ENCODE data around the gene PLCL2. TPM values are rescaled to one million over a fixed set of nuclear protein-coding genes. Genes with fewer than 3 reads are reported as not detected.

Gene PLCL2
- total and polyA plus RNA-seq, 7 donors = 4.2 to 32.7 (median 21.9) TPM

- Histone ChIP-seq H3K4me3 (peak overlapping the region; percentile 47), H3K9me3 (no peaks in the 10 kb centered on the region), H3K36me3 (ENCODE audit: insufficient read depth in 1 of 2, low read depth in 1 of 2) (no peaks in the 10 kb centered on the region), H3K27ac (peak overlapping the region; percentile 78), H3K27me3 (ENCODE audit: insufficient read depth in 3 of 3, low read length in 2 of 3) (no peaks in the 10 kb centered on the region), H3K4me1 (peaks cover 82% of the 10 kb centered on the region)
- WGBS, 3 donors = 43 to 54% (median 51%) methylated on average over 7 of the region's 7 CpGs
- DNase-seq (no peak), ATAC-seq (peak; percentile 32 to 45 (median 36))
- no peak for TF ChIP-seq CTCF (IDR thresholded peaks at IDR 0.05)
- intact Hi-C loops (cut with DNase I) = loop anchor here (5.0 to 10.0 kb wide), 2 partner anchors 134 to 326 kb away; no protein-coding TSS in a partner anchor
These were observed 14.0 kb downstream of the PLCL2 start for GRCh38 chr3:16898595-16899395.

GRCh38 chr3:16899919-16900318 lies 15.2 kb downstream of the PLCL2 start:
- Histone ChIP-seq H3K4me1 (peaks cover 85% of the 10 kb centered on the region), H3K27me3 (ENCODE audit: insufficient read depth in 3 of 3, low read length in 2 of 3) (no peaks in the 10 kb centered on the region), H3K36me3 (ENCODE audit: insufficient read depth in 1 of 2, low read depth in 1 of 2) (no peaks in the 10 kb centered on the region), H3K4me3 (no peak overlapping the region), H3K27ac (peak overlapping the region; percentile 78), H3K9me3 (no peaks in the 10 kb centered on the region)
- no peak for TF ChIP-seq CTCF (IDR thresholded peaks at IDR 0.05)
- no peak for DNase-seq
- intact Hi-C loops (cut with DNase I) = loop anchor here (5.0 to 10.0 kb wide), 2 partner anchors 132 to 325 kb away; no protein-coding TSS in a partner anchor
- WGBS, 3 donors = 38 to 63% (median 41%) methylated on average over 1 of the region's 1 CpG
- no peak for ATAC-seq

- H3K9me3 ChIP-seq = no peaks in the 10 kb centered on the region
- no peak overlapping the region for H3K4me3 ChIP-seq
- no peak for TF ChIP-seq CTCF (IDR thresholded peaks at IDR 0.05)
- intact Hi-C loops (cut with DNase I) = no loop called here
- DNase-seq = no peak
- no peaks in the 10 kb centered on the region for H3K36me3 ChIP-seq (ENCODE audit: insufficient read depth in 1 of 2, low read depth in 1 of 2)
- H3K27ac ChIP-seq = peak overlapping the region; percentile 19
- peaks cover 90% of the 10 kb centered on the region for H3K4me1 ChIP-seq
- 28 to 39% (median 30%) methylated on average over 4 of the region's 4 CpGs for WGBS, 3 donors
- no peaks in the 10 kb centered on the region for H3K27me3 ChIP-seq (ENCODE audit: insufficient read depth in 3 of 3, low read length in 2 of 3)
- no peak for ATAC-seq
These were observed 16.2 kb downstream of the PLCL2 start for GRCh38 chr3:16900779-16901440.

- H3K9me3 ChIP-seq = no peaks in the 10 kb centered on the region
- H3K27me3 ChIP-seq (ENCODE audit: insufficient read depth in 3 of 3, low read length in 2 of 3) = no peaks in the 10 kb centered on the region
- H3K27ac ChIP-seq = peak overlapping the region; percentile 84
- intact Hi-C loops (cut with DNase I) = no loop called here
- DNase-seq (no peak), ATAC-seq (peak in 3 of 4 donors; percentile 23 to 53 (median 26))
- no peaks in the 10 kb centered on the region for H3K36me3 ChIP-seq (ENCODE audit: insufficient read depth in 1 of 2, low read depth in 1 of 2)
- no peak for TF ChIP-seq CTCF (IDR thresholded peaks at IDR 0.05)
- no peak overlapping the region for H3K4me3 ChIP-seq
- WGBS, 3 donors = 54 to 77% (median 67%) methylated on average over 4 of the region's 4 CpGs
- peaks cover 87% of the 10 kb centered on the region for H3K4me1 ChIP-seq
These were observed 20.0 kb downstream of the PLCL2 start for GRCh38 chr3:16904423-16905417.
